Stimulated activated CD4-positive, alpha-beta T cell treated with anti-CD3 and anti-CD28 coated beads, Interleukin-15, amount 100 ng/mL, for 48 hours (primary cell): ENCODE measurements around the gene UBXN11.
"Not testable (repeated sequence)": the region's sequence is repeated elsewhere in the genome, so short reads cannot be mapped to it uniquely, and the experiment has no call there.

Experiments
- DNase-seq, 2 donors: peaks; one replicate each; pipeline ENCODE4 v3.0.0-alpha.2; 2020; ENCODE audit warnings: low read depth in 2 of 2

UBXN11 gene

DNA sequence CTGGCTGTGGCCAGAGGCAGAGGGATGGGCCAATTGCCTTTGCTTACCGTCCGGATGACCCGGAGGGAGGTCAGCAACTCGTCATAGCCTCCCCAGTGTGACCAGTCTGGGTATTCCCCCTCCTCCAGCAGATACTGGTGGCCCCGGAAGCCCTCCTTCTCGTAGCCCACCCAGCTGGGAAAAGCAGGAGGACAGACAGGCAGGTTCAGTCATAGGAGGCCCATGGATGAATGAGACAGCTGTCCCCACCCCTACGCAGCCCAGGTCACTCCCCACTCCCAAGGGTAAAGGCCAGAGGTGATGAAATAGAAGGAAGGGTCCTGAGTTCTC, 30.7 kb upstream of the UBXN11 start:
- DNase-seq = no peak

DNA sequence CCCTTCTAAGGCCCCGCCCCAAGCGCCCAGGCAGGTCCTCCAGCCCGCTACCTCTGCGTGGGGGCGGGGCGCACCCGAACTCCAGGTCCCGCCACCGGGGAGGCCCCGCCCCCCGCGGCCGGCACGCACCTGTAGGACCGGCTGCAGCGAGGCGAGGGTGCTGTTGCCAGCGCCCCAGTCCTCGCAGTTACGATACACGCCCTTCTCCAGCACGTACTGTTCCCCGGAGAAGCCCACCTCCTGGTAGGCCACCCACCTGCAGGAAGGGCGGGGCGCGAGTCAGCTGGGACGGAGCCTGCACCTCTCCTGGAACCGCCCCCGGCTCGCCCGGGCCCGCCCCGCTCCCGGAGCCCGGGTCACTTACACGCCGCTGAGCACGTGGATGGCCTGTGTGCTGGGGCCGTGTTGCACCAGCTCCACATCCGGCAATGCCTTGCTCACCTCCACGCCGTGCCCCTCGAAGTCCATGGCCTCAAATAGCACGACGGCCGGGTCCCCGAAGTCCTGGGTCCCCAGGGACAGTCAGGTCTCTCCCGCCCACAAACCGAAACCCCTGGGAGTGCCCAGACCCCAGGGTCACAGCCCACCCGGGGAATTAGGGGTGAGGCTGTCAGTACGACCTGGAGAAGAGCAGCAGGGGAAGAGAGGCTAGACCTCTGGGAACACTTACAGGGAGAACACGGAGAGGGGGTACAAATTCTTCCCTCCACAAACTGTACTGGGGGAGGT, 30.2 kb upstream of the UBXN11 start:
- peak; percentile 63 to 86 for DNase-seq

DNA sequence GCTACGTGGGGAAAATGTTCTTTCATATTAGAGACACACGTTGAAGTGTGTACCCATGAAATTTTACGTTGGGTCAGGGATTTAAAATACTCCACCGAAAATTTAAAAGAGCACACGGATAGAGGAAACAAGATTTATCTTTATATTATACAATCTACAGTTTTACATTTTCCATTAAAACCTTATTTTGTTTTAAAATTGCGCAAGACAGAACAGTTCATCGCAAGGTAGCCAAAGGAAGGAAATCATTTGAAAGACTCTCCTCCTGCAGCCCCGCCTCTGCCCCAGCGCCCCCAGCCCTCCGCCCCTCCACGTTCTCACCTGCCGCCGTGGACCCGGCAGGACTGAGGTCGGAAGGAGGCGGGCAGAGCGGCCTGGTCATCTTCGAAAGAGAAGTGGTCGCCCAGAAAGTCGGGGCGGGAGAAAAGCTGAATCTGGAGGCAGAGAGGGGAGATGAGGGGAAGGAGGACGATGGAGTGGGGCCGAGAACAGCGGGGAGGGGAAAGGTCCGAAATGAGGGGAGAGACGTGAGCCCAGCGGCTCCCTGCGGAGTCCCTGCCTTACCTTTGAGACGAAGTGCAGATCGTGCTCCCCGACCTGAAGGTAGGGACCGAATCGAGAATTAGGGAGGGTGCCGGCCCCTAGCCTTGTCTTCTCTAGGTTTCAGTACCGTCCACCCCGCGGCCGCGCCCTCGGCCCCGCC, 29.5 kb upstream of the UBXN11 start:
- no peak for DNase-seq

DNA sequence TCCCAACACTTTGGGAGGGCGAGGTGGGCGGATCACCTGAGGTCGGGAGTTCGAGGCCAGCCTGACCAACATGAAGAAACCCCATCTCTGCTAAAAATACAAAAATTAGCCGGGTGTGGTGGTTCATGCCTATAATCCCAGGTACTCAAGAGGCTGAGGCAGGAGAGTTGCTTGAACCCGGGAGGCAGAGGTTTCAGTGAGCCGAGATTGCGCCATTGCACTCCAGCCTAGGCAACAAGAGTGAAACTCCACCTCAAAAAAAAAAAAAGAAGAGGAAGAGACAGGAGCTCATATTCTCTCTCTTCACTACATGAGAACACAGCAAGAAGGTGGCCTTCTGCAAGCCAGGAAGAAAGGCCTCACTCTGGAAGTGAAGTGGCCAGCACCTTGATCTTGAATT, 26.9 kb upstream of the UBXN11 start:
- DNase-seq = not testable (repeated sequence)

DNA sequence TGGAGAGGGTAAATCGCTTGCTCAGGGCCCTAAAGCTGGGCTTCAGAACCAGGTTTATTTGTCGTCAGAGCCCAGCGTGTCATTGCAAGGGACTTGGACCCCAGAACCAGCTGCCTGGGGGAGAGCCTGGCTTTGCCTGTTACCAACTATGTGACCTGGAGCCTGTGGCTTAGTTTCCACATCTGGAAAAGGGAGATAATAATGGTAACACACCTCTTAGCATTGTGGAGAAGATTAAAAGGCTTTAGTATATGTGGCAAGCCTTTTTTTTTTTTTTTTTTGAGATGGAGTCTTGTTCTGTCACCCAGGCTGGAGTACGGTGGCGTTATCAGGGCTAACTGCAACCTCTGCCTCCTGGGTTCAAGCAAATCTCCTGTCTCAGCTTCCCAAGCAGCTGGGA, 23.8 kb upstream of the UBXN11 start:
- DNase-seq = no peak

DNA sequence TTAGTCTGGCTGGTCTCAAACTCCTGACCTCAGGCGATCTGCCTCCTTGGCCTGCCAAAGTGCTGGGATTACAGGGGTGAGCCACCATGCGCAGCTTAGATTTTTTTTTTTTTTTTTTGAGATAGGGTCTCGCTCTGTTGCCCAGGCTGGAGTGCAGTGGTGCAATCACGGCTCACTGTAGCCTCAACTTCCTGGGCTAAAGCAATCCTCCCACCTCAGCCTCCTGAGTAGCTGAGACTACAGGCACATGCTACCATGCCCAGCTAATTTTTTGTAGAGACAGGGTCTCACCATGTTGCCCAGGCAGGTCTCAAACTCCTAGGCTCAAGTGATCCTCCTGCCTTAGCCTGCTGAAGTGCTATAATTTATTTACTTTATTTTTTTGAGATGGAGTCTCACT, 22.9 kb upstream of the UBXN11 start:
- not testable (repeated sequence) for DNase-seq

DNA sequence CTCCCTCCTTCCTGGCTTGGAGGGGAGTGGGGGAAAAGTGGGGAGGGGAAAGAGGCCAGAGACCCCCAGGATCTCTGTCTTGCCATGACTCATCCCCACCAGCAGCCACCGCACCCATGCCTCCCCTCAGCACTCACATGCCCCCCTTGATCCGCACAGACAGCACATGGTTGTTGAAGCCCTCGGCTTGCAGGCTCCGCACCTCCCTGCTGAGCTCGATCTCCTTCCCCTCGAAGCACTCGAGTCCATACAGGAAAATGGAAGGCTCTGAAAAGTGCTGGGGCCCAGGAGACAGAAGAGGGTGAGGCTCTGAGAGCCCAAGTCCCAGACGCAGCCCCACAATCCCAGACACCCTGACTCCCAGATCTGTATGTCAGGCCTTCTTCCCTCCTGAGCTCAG, 22.2 kb upstream of the UBXN11 start:
- DNase-seq = no peak

DNA sequence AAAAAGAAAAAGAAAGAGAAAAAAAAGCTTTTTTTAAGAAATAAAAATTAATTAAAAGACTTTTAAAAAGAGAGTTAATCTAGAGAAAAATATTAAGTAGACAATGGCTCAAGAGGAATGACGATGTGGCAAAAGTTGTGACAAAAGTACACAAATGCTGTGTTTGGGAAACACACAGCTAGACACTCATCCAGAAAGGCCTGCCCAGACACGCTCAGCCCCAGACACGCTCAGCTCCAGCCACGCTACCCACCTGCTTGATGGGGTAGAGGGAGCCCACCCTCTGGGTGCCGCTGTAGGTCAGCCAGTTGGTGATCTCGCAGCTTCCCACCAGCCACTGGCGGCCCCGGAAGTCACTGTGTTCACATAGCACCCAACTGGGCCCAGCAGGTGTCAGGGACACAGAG, 21.5 kb upstream of the UBXN11 start:
- no peak for DNase-seq

DNA sequence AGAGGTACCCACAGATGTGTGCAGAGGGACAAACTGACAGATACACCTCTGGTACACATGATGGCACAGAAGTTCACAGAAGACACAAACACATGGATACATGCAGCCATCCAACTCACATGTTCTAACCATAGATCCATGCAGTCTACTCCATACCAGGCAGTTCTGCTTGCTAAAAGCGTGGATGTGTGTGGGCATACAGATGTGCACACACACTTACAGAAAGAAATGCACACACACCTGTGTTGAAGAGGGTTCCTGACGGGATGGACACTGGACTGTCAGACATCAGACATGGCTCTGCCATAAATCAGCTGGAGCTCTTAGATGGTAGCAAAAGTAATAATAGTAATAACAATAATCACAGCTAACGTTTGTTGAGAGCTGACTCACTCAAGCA, 18.1 kb upstream of the UBXN11 start:
- no peak for DNase-seq

DNA sequence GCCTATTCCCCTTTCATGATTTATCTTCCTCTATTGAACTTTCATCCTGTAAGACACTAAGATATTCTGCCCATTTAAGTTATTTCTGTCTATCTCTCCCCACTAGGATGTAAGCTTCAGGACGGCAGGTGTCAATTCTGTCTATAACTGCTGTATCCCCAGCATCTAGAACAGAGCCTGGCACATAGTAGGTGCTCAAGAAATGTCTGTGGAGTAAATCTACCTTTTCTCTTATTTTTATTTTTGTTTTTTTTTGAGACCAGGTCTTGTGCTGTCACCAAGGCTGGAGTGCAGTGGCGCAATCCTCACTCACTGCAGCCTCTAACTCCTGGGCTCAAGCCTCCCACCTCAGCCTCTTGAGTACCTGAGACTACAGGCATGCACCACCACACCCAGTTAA, 16.9 kb upstream of the UBXN11 start:
- DNase-seq = no peak

DNA sequence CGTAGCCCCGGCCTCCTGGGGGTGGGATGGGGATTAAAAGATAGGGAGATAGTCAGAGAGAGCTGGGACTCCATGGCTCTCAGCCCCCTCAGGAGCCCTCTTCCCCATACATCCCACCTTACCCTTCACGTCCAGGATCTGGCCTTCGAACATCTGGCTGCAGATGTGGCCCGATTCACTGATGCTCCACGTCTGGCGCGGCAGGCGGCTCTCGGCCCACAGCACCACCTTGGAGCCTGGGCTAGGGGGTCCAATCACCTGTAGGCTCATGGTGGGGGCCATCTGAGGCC, 15.6 kb upstream of the UBXN11 start:
- no peak for DNase-seq

DNA sequence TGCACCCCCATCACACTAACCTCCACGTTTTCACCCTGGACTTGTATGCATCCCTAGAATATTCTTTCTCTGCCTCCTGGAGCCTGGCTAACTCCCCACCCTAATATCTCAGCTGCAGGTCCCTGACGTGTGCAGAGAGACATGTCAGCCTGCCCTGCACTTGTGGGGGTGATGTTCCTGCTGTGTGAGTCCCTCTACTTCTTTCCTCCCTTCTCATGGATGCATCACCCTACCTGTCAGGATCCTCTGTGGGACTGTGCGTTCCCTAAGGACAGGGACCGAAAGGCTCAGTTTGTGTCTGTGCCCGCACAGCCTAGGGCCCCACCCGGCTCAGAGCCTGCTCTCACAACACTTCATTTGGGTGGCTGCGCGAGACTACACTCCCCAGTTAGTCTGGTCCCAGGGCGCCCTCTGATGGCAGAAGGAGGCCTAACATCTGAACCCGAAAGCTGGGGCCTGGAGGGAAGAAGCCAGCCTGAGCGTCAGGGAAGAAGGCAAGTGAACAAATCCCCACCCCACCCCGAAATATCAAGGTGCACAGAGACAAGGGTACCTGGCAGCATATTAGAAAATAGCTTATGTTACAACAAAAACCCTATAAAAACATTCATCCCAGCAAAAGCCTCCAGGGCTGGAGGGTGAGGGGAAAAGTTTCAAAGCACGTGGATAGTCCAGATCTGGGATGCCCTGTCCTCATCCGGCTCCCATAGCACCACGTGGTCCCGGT, 15.0 kb upstream of the UBXN11 start:
- peak; percentile 88 to 96 for DNase-seq

DNA sequence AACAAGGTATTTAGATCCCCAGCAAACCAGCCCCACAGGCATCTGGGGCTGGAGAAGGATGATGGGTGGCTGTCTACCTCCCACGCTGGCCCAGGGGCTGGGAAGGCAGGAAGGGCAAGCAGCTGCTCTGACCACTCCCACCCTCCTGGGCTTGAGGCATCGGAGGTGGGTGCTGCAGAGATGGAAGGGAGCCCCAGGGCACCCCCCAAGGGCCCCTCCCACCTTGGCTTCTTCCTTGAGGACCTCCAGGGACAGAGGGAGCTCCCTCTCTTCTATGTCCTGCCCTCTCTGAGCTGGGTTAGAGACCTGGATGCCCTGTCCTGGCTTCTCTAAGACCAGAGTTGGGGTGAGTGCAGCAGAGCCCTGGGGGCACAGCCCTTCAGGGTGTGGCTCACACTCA, 14.5 kb upstream of the UBXN11 start:
- DNase-seq = no peak

DNA sequence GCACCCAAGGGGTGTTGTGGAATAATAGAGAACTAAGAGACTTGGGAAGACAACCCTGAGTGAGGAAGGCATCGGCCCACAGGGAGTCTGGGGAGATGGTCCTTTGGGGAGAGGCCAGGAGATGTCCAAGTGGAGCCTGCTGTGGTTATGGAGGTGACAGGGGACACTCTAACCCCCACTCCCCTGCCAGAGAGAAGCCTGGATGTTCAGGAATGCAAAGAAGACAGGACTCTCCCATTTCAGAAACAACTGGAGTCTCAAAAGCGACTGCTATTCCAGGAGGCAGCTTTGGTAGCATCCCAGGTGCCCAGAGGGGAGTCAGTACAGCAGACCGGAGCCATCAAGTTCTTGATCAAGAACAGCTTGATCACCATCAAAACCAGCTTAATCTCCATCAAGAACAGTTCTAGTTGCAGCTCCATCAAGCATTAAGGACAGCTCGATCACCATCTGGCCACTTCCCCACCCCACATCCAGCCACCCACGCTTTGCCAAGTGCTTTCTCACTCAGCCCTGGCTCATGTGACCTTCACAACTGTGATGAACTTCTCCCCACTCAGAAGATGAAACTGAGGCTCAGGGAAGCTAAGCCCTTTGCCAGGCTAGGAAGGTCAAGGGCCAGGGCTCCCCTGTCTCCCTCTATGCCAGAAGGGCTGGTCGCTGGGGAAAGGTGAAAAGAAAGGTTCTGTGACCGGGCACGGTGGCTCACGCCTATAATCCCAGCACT, 12.1 kb upstream of the UBXN11 start:
- DNase-seq = peak in 1 of 2 donors; percentile 57

DNA sequence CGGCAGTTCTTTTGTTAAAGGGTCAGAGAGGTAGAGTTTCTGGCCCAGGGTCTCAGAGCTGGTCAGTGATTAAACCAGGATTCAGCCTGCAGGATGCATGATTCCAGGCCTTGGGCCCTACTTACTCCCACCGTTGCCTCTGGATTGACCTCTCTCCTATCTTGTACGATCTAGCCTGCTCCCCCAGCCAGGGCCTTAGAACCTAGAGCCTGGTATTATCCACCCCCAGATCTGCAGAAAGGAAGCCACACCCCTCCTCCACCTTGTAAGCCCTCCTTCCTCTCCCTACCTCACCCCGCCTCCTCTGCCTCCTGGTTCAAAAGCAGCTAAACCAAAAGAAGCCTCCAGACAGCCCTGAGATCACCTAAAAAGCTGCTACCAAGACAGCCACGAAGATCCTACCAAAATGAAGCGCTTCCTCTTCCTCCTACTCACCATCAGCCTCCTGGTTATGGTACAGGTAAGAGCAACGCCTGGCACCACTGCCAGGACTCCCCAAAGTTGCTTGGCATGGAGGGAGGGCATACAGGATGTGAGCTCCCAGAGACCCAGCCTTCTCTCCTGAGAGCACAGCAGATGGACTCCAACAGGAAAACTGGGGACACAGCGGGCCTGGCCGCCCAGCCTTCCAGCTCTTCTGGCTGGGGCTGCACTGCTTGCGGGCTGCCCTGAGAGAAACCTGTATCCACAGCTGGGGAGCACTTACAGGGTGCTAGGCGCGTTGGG, 11.3 kb upstream of the UBXN11 start, which contains the start of gene CD52:
Gene CD52 (plus strand): TSS at position 347 of the 726 bp plus-strand sequence. CDS start 60 bp downstream, at position 407.
- DNase-seq = peak in 1 of 2 donors; percentile 77

DNA sequence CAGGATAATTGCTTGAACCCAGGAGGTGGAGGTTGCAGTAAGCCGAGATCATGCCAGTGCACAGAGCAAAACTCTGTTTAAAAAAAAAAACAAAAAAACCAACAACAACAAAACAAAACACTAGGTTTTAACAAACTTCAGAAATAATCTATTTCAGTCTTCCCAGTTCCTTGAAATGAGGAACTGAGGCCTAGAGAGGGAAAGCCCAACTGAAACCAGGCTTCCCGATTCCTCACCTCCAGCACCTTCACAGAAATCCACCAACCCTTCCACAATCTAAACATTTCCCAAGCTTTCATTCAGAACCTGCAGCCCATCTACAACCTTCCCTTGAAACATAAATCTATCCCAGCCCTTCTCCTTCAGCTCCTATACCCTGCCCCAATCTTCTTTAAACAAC, 10.7 kb upstream of the UBXN11 start:
- DNase-seq = no peak

DNA sequence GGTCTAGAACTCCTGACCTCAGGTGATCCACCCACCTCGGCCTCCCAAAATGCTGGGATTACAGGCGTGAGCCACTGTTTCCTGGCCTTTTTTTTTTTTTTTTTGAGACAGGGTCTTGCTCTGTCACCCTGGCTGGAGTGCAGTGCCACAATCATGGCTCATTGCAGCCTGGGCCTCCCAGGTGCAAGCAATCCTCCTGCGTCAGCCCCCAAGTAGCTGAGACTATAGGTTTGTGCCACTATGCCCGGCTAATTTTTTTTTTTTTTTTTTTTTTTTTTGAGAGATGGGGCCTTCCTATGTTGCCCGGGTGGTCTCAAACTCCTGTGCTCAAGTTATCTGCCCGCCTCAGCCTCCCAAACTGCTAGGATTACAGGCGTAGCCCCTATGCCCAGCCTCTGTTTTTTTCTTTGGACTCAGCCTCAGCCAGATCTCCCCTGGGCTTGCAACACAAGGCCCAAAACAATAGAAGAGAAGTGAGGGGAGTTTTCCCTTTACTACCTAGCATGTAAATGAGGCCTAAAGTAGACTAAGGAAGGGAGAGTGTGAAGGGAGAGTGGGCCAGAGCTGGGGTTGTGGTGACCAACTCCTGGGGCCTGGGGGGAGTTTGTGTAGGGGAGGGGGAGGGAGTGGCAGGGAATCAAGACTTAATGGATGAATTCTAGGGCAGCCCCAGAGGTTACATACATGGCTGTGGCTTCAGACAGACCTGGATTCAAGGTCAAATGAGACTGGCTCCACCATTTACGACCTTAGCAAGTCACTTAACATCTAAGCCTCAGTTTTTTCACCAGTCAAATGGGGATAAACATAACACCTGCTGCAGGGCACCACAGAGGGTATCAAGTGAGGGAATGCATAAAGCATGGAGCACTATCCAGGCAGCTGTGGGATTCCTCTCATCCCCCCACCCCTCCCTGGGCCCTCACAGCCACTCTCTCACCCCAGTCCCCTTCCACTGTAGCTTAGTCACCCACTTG, 9.7 kb upstream of the UBXN11 start:
- no peak for DNase-seq

DNA sequence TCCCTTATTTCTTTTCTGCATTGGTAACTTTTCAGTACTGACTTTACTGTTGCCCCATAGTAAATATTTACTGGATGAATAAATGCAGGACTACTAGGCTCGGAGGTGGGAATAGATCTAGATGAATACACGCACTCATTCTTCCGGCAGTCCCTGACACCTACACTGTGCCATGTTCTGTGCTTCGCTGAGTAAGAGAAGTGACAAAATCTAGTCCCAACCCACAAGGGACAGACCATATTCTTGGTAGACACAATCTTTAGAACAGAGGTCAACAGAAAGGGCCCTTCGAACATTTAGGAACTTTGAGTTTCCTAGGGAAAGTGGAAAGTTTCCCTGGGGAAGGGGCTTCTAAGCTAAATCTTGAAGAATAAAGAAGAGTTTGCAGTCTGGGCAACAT, 8.1 kb upstream of the UBXN11 start:
- no peak for DNase-seq

DNA sequence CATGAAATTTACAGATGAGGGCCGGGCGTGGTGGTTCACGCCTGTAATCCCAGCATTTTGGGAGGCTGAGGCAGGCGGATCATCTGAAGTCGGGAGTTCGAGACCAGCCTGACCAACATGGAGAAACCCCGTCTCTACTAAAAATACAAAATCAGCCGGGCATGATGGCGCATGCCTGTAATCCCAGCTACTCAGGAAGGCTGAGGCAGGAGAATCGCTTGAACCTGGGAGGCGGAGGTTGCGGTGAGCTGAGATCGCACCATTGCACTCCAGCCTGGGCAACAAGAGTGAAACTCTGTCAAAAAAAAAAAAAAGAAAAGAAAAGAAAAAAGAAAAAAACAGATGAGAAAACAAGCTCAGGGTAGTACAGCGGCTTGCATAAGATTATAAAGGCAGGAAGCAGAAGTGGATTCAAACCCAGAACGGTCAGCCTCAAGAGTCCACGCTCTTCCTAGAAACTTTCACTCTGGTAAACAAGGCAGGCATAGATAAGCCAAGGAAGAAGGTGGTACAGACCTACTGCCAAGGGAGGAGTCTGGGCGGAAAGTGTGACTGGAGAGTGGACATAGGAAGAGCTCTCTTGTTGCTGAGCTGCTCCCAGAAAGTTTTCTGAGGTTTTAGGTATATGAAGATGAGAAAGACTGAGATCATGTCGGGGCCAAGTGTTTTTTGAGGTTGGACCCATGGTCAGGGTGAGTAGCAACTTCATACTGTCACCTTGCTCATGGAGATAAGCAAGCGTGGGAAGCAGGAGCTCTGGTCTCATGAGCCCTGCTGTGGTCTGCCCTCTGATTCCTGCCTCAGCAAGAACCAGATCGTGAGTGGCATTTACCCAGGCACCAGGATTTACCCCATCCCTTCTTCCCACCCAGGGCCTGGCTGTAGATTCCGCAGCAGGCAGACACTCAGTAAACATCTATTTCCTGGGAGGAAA, 1.8 kb upstream of the UBXN11 start:
- DNase-seq = not testable (repeated sequence)
